Activated T-helper 2 cell treated with anti-CD3 and anti-CD28 coated beads, Interferon-gamma antibody, Interleukin-2, Interleukin-4, amounts not matched to agents 10 μg/mL and 5 μg/mL and 100 μg/mL, durations not matched to agents 14 hours and 24 hours and 36 hours (primary cell): Measurements from ENCODE around the gene METTL15. TPM values are rescaled to one million over a fixed set of nuclear protein-coding genes. Genes with fewer than 3 reads are reported as not detected.
A peak's percentile ranks its signal among the peaks of the same experiment; 100 is the strongest.
"Not testable (repeated sequence)": the region's sequence is repeated elsewhere in the genome, so short reads cannot be mapped to it uniquely, and the experiment has no call there.

Experiments used
- DNase-seq: peaks from one replicate; pipeline ENCODE4 v3.0.0; 2021; ENCODE audit warnings: low spot score
- H3K27ac Mint-ChIP-seq: one replicate; pipeline ENCODE4 v1.8.0; 2021; ENCODE audit warnings: mixed read lengths
- H3K27me3 Mint-ChIP-seq: one replicate; pipeline ENCODE4 v1.8.0; 2021; ENCODE audit warnings: low read depth, mixed read lengths
- H3K36me3 Mint-ChIP-seq: one replicate; pipeline ENCODE4 v1.8.0; 2021; ENCODE audit warnings: low read depth, mixed read lengths
- H3K4me1 Mint-ChIP-seq: one replicate; pipeline ENCODE4 v1.8.0; 2021; ENCODE audit warnings: low read depth, mixed read lengths
- H3K4me3 Mint-ChIP-seq: one replicate; pipeline ENCODE4 v1.8.0; 2021; ENCODE audit warnings: low read depth, mild to moderate bottlenecking, moderate library complexity, mixed read lengths
- H3K9me3 Mint-ChIP-seq: one replicate; pipeline ENCODE4 v1.8.0; 2021; ENCODE audit warnings: mixed read lengths
- intact Hi-C: fragments of 100-400 bp; cut with micrococcal nuclease; formaldehyde crosslinking; loops from one replicate; pipeline ENCODE4 v1.15.1; 2023
- total RNA-seq: library from RNA; stranded (reverse); gene quantifications from 2 replicates; pipeline ENCODE4 v1.2.3, GENCODE V29; 2022

METTL15 gene
- 15.3 and 17.4 TPM in 2 replicates for total RNA-seq

- Mint-ChIP-seq H3K36me3 (peaks cover 7% of the 10 kb centered on the region), H3K27ac (peak within 1 kb of the TSS; percentile 99), H3K27me3 (no peaks in the 10 kb centered on the region), H3K4me1 (peaks cover 50% of the 10 kb centered on the region), H3K4me3 (peak within 1 kb of the TSS; percentile 98), H3K9me3 (no peaks in the 10 kb centered on the region)
- peak; percentile 99 for DNase-seq
- intact Hi-C loops: loop anchor here (1.0 to 5.0 kb wide), 2 partner anchors 36 to 602 kb away; partner anchors contain the start of gene LIN7C
Measured at GRCh38 chr11:28107750-28108618, at the start of gene METTL15, which contains the start of gene KIF18A. TSS of gene METTL15 (plus strand) at chr11:28108388. CDS start at chr11:28113335, 4,947 bp downstream. TSS of gene KIF18A (minus strand) at chr11:28108156. CDS start at chr11:28097947, 10,209 bp downstream.

GRCh38 chr11:28071305-28071704 lies 36.9 kb upstream of the METTL15 start:
- DNase-seq: no peak
- Mint-ChIP-seq H3K27ac (no peak overlapping the region), H3K9me3 (no peaks in the 10 kb centered on the region), H3K27me3 (no peaks in the 10 kb centered on the region), H3K36me3 (peaks cover 30% of the 10 kb centered on the region), H3K4me3 (no peak overlapping the region), H3K4me1 (peaks cover 1% of the 10 kb centered on the region)
- intact Hi-C loops: loop anchor here (5.0 kb wide), 1 partner anchor 36 kb away; the partner anchor contains the start of genes KIF18A and METTL15

- no peak overlapping the region for H3K27ac Mint-ChIP-seq
- no peaks in the 10 kb centered on the region for H3K27me3 Mint-ChIP-seq
- H3K9me3 Mint-ChIP-seq: no peaks in the 10 kb centered on the region
- intact Hi-C loops: loop anchor here (5.0 kb wide), 1 partner anchor 35 kb away; the partner anchor contains the start of genes KIF18A and METTL15
- H3K4me3 Mint-ChIP-seq: no peak overlapping the region
- DNase-seq: no peak
- H3K4me1 Mint-ChIP-seq: peaks cover 1% of the 10 kb centered on the region
- H3K36me3 Mint-ChIP-seq: peaks cover 35% of the 10 kb centered on the region
Measured at GRCh38 chr11:28072321-28072720, 35.9 kb upstream of the METTL15 start.

GRCh38 chr11:28077521-28077920 lies 30.7 kb upstream of the METTL15 start:
- Mint-ChIP-seq H3K27me3 (no peaks in the 10 kb centered on the region), H3K9me3 (no peaks in the 10 kb centered on the region), H3K36me3 (peaks cover 34% of the 10 kb centered on the region), H3K4me3 (no peak overlapping the region), H3K27ac (no peak overlapping the region), H3K4me1 (no peaks in the 10 kb centered on the region)
- no peak for DNase-seq
- intact Hi-C loops: no loop called here

- no peak for DNase-seq
- intact Hi-C loops: no loop called here
- H3K36me3 Mint-ChIP-seq: peaks cover 38% of the 10 kb centered on the region
Measured at GRCh38 chr11:28083118-28083517, 25.1 kb upstream of the METTL15 start.

GRCh38 chr11:28086569-28086968 lies 21.6 kb upstream of the METTL15 start:
- Mint-ChIP-seq H3K27ac (no peak overlapping the region), H3K36me3 (peaks cover 34% of the 10 kb centered on the region), H3K4me1 (no peaks in the 10 kb centered on the region), H3K27me3 (no peaks in the 10 kb centered on the region), H3K4me3 (no peak overlapping the region), H3K9me3 (no peaks in the 10 kb centered on the region)
- intact Hi-C loops: no loop called here
- DNase-seq: no peak

More at GRCh38 chr11:28083118-28083517, 25.1 kb upstream of the METTL15 start:
- no peaks in the 10 kb centered on the region for H3K27me3 Mint-ChIP-seq
- H3K27ac Mint-ChIP-seq: no peak overlapping the region
- no peaks in the 10 kb centered on the region for H3K4me1 Mint-ChIP-seq
- H3K9me3 Mint-ChIP-seq: no peaks in the 10 kb centered on the region
- H3K4me3 Mint-ChIP-seq: no peak overlapping the region

- H3K9me3 Mint-ChIP-seq, H3K4me3 Mint-ChIP-seq, H3K4me1 Mint-ChIP-seq, H3K27ac Mint-ChIP-seq, DNase-seq, H3K27me3 Mint-ChIP-seq, intact Hi-C loops: not testable (repeated sequence)
- H3K36me3 Mint-ChIP-seq: peaks cover 29% of the 10 kb centered on the region
Measured at GRCh38 chr11:28087192-28087591, 21.0 kb upstream of the METTL15 start.

GRCh38 chr11:28087693-28088092 lies 20.5 kb upstream of the METTL15 start:
- peaks cover 27% of the 10 kb centered on the region for H3K36me3 Mint-ChIP-seq
- DNase-seq, H3K9me3 Mint-ChIP-seq, H3K4me1 Mint-ChIP-seq, H3K27me3 Mint-ChIP-seq, intact Hi-C loops, H3K27ac Mint-ChIP-seq, H3K4me3 Mint-ChIP-seq: not testable (repeated sequence)

- no peak overlapping the region for H3K4me3 Mint-ChIP-seq
- H3K36me3 Mint-ChIP-seq: peaks cover 28% of the 10 kb centered on the region
- H3K4me1 Mint-ChIP-seq: peaks cover 2% of the 10 kb centered on the region
- H3K27me3 Mint-ChIP-seq: no peaks in the 10 kb centered on the region
- DNase-seq: no peak
- no peaks in the 10 kb centered on the region for H3K9me3 Mint-ChIP-seq
- no peak overlapping the region for H3K27ac Mint-ChIP-seq
- intact Hi-C loops: no loop called here
Measured at GRCh38 chr11:28089378-28089777, 18.8 kb upstream of the METTL15 start.

- H3K4me3 Mint-ChIP-seq: no peak overlapping the region
Measured at GRCh38 chr11:28090052-28090749, 18.0 kb upstream of the METTL15 start.

GRCh38 chr11:28092786-28093185 lies 15.4 kb upstream of the METTL15 start:
- peaks cover 7% of the 10 kb centered on the region for H3K4me1 Mint-ChIP-seq
- H3K9me3 Mint-ChIP-seq: no peaks in the 10 kb centered on the region
- no peaks in the 10 kb centered on the region for H3K27me3 Mint-ChIP-seq
- intact Hi-C loops: no loop called here
- DNase-seq: no peak
- no peak overlapping the region for H3K27ac Mint-ChIP-seq
- peaks cover 38% of the 10 kb centered on the region for H3K36me3 Mint-ChIP-seq
- H3K4me3 Mint-ChIP-seq: no peak overlapping the region

More at GRCh38 chr11:28090052-28090749, 18.0 kb upstream of the METTL15 start:
- Mint-ChIP-seq H3K27me3 (no peaks in the 10 kb centered on the region), H3K36me3 (peaks cover 33% of the 10 kb centered on the region), H3K9me3 (no peaks in the 10 kb centered on the region), H3K4me1 (peaks cover 3% of the 10 kb centered on the region), H3K27ac (no peak overlapping the region)
- DNase-seq: no peak
- intact Hi-C loops: no loop called here

- H3K27me3 Mint-ChIP-seq: no peaks in the 10 kb centered on the region
- intact Hi-C loops: no loop called here
- H3K4me3 Mint-ChIP-seq: no peak overlapping the region
- no peak overlapping the region for H3K27ac Mint-ChIP-seq
- H3K9me3 Mint-ChIP-seq: no peaks in the 10 kb centered on the region
- peaks cover 37% of the 10 kb centered on the region for H3K36me3 Mint-ChIP-seq
- no peak for DNase-seq
- peaks cover 25% of the 10 kb centered on the region for H3K4me1 Mint-ChIP-seq
Measured at GRCh38 chr11:28098257-28098656, 9.9 kb upstream of the METTL15 start.

- H3K4me3 Mint-ChIP-seq: no peak overlapping the region
- H3K9me3 Mint-ChIP-seq: no peaks in the 10 kb centered on the region
- H3K4me1 Mint-ChIP-seq: peaks cover 30% of the 10 kb centered on the region
- no peaks in the 10 kb centered on the region for H3K27me3 Mint-ChIP-seq
- no peak for DNase-seq
- intact Hi-C loops: no loop called here
- H3K36me3 Mint-ChIP-seq: peaks cover 28% of the 10 kb centered on the region
- no peak overlapping the region for H3K27ac Mint-ChIP-seq
Measured at GRCh38 chr11:28099715-28100114, 8.5 kb upstream of the METTL15 start.
